Testis (tissue), 3 donors: ENCODE measurements around the gene STX17. TPM values are rescaled to one million over a fixed set of nuclear protein-coding genes. Genes with fewer than 3 reads are reported as not detected.

Source experiments
- DNase-seq: peaks from one replicate; pipeline ENCODE4 v3.0.0-alpha.2; 2019
- H3K27ac ChIP-seq, 2 donors: fragments of 200-600 bp; sonication (generic); one replicate each; pipeline ENCODE4 v1.5.1; 2019
- H3K27me3 ChIP-seq: fragments of 200-600 bp; sonication (generic); one replicate; pipeline ENCODE4 v1.5.1; 2019
- H3K36me3 ChIP-seq: fragments of 200-600 bp; sonication (generic); one replicate; pipeline ENCODE4 v1.5.1; 2017; ENCODE audit warnings: low read depth; ENCODE audit errors: missing control alignments
- H3K4me1 ChIP-seq: fragments of 200-600 bp; sonication (generic); one replicate; pipeline ENCODE4 v1.5.1; 2019
- H3K4me3 ChIP-seq, 2 donors: fragments of 200-600 bp; sonication (generic); one replicate each; pipeline ENCODE4 v1.5.1; 2017 to 2019
- H3K9me3 ChIP-seq: fragments of 200-600 bp; sonication (generic); one replicate; pipeline ENCODE4 v1.5.1; 2017
- CTCF ChIP-seq, 3 experiments: fragments of 450-650 bp in 2 of 3; fragments of 200-600 bp in 1 of 3; sonication (generic) in 1 of 3; IDR thresholded peaks; one replicate each; pipeline ENCODE4 v1.5.1; 2016 to 2019; ENCODE audit warnings: antibody characterized with exemption in 3 of 3, mild to moderate bottlenecking in 2 of 3, moderate library complexity in 1 of 3
- POLR2A ChIP-seq: fragments of 450-650 bp; IDR thresholded peaks from one replicate; pipeline ENCODE4 v1.6.1; 2017; ENCODE audit warnings: antibody characterized with exemption, mild to moderate bottlenecking, moderate library complexity
- WGBS, 2 donors: methylation state at CpG; one replicate each; pipeline ENCODE4 v1.1.5; 2018; 5-methylcytosine and 5-hydroxymethylcytosine counted together
- intact Hi-C: fragments of 100-400 bp; cut with DNase I; formaldehyde crosslinking; loops from one replicate; pipeline ENCODE4 v1.15.1; 2023; ENCODE audit warnings: low total_unique reads
- polyA plus RNA-seq: library from polyadenylated mRNA; stranded (reverse); fragments of 350-450 nt; fragmentation: Illumina TruSeq; extraction: RNeasy Lipid Tissue Mini Kit (QIAGEN cat#74804); gene quantifications from one replicate; pipeline ENCODE4 v1.2.3, GENCODE V29; 2014; ENCODE audit warnings: low read depth, low replicate concordance; ENCODE audit not compliant: insufficient read depth
- total RNA-seq, 2 donors: library from RNA; depleted of rRNA; stranded (reverse); fragments of >200 nt; gene quantifications; one replicate each; pipeline ENCODE4 v1.2.3, GENCODE V29; 2016

Gene STX17
- total and polyA plus RNA-seq, 3 donors from 2014 or later, result 24.2 to 60.6 (median 38.8) TPM

- Histone ChIP-seq H3K4me3 (no peak overlapping the region), H3K4me1 (no peaks in the 10 kb centered on the region), H3K27ac (no peak overlapping the region), H3K9me3 (no peaks in the 10 kb centered on the region), H3K36me3 (no peaks in the 10 kb centered on the region), H3K27me3 (no peaks in the 10 kb centered on the region)
- intact Hi-C loops, result no loop called here
- no peak for DNase-seq
- no peak for TF ChIP-seq CTCF (IDR thresholded peaks at IDR 0.05)
- TF ChIP-seq POLR2A, result no peak
These were observed 24.7 kb upstream of the STX17 start for GRCh38 chr9:99881769-99882168.

- intact Hi-C loops, result no loop called here
- Histone ChIP-seq H3K27ac (no peak overlapping the region), H3K4me1 (no peaks in the 10 kb centered on the region), H3K9me3 (no peaks in the 10 kb centered on the region), H3K27me3 (no peaks in the 10 kb centered on the region), H3K36me3 (no peaks in the 10 kb centered on the region), H3K4me3 (no peak overlapping the region)
- no peak for DNase-seq
- no peak for TF ChIP-seq CTCF (IDR thresholded peaks at IDR 0.05)
- TF ChIP-seq POLR2A, result no peak
- 65 to 70% methylated on average over 1 of the region's 1 CpG for WGBS, 2 donors
These were observed 20.7 kb upstream of the STX17 start for GRCh38 chr9:99885747-99886146.

GRCh38 chr9:99889120-99889519 lies 17.3 kb upstream of the STX17 start:
- WGBS, 2 donors, result 93 to 100% methylated on average over 1 of the region's 1 CpG
- no peak for DNase-seq
- no peaks in the 10 kb centered on the region for H3K36me3 ChIP-seq
- no peak overlapping the region for H3K27ac ChIP-seq
- intact Hi-C loops, result no loop called here
- no peak overlapping the region for H3K4me3 ChIP-seq
- TF ChIP-seq POLR2A, result no peak
- TF ChIP-seq CTCF (IDR thresholded peaks at IDR 0.05), result no peak
- no peaks in the 10 kb centered on the region for H3K27me3 ChIP-seq
- H3K9me3 ChIP-seq, result no peaks in the 10 kb centered on the region
- H3K4me1 ChIP-seq, result no peaks in the 10 kb centered on the region

GRCh38 chr9:99894826-99895225 lies 11.6 kb upstream of the STX17 start:
- WGBS, 2 donors, result 60 to 63% methylated on average over 2 of the region's 2 CpGs
- no peak for TF ChIP-seq CTCF (IDR thresholded peaks at IDR 0.05)
- TF ChIP-seq POLR2A, result no peak
- Histone ChIP-seq H3K27ac (no peak overlapping the region), H3K4me1 (no peaks in the 10 kb centered on the region), H3K9me3 (no peaks in the 10 kb centered on the region), H3K4me3 (no peak overlapping the region), H3K36me3 (no peaks in the 10 kb centered on the region), H3K27me3 (no peaks in the 10 kb centered on the region)
- DNase-seq, result no peak
- intact Hi-C loops, result no loop called here

GRCh38 chr9:99895510-99895909 lies 10.9 kb upstream of the STX17 start:
- no peak overlapping the region for H3K4me3 ChIP-seq

More at GRCh38 chr9:99895510-99895909, 10.9 kb upstream of the STX17 start:
- Histone ChIP-seq H3K27me3 (no peaks in the 10 kb centered on the region), H3K27ac (no peak overlapping the region), H3K4me1 (no peaks in the 10 kb centered on the region), H3K36me3 (no peaks in the 10 kb centered on the region), H3K9me3 (no peaks in the 10 kb centered on the region)
- 97 to 98% methylated on average over 6 of the region's 6 CpGs for WGBS, 2 donors
- intact Hi-C loops, result no loop called here
- TF ChIP-seq POLR2A (no peak), CTCF (IDR thresholded peaks at IDR 0.05) (no peak)
- DNase-seq, result no peak
